Measurements from ENCODE around the gene PLEKHG4. TPM values are rescaled to one million over a fixed set of nuclear protein-coding genes. Genes with fewer than 3 reads are reported as not detected.

The PLEKHG4 gene
- total and polyA plus RNA-seq, 9 of the 15 experiments (the other 6 are each of a cell fraction or from before 2014, with no cell fraction given) = 3.7 to 36.8 (median 17.9) TPM

DNA sequence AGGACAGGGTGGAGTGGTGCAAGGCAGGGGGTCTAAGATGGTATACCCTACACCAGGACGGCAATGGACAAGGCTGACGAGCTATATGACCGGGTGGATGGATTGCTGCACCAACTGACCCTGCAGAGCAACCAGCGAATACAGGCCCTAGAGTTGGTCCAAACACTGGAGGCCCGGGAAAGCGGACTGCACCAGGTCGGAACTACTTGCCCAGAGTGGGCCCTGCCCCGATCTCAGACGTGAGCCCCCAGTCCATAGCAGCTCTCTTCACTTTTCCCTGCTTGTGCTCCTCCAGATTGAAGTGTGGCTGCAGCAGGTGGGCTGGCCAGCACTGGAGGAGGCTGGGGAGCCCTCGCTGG lies 3.1 kb downstream of the PLEKHG4 start:
- no peaks in the 10 kb centered on the region for H3K9me3 ChIP-seq (replicated peaks; ENCODE audit: control insufficient read depth, insufficient read depth, low read depth, low read length)
- peaks cover 31% of the 10 kb centered on the region; the same call in 2 of the 3 replicates for H3K36me3 ChIP-seq (ENCODE audit: control insufficient read depth, insufficient read depth, low read length)
- H4K20me1 ChIP-seq (replicated peaks; ENCODE audit: control insufficient read depth, insufficient read depth, low read length) = no peaks in the 10 kb centered on the region
- H3K9me1 ChIP-seq (ENCODE audit: control insufficient read depth, insufficient read depth, low read length) = peaks cover 3% of the 10 kb centered on the region
- 91% methylated on average over 10 of the region's 10 CpGs for WGBS (ENCODE audit: insufficient coverage, low coverage, missing lambda C conversion rate)
- no peak overlapping the region for H3K4me3 ChIP-seq
- in situ Hi-C loops (cut with MboI) (no loop called here), intact Hi-C loops (cut with micrococcal nuclease) (no loop called here)
- H3K27me3 ChIP-seq (ENCODE audit: control insufficient read depth in 2 of 2, insufficient read depth in 2 of 2, low read length in 2 of 2) = no peaks in the 10 kb centered on the region
- no peak for FAIRE-seq
- no peak overlapping the region for H3K4me2 ChIP-seq (ENCODE audit: insufficient read depth, low read length)
- peaks cover 27% of the 10 kb centered on the region for H3K79me2 ChIP-seq (ENCODE audit: control insufficient read depth, insufficient read depth, low read length)
- CTCF ChIA-PET (ENCODE audit: low intra/inter-chr PET ratio) = interaction anchor here (0.6 kb wide), 1 partner anchor 58 kb away, joined by 3 read pairs; no protein-coding TSS in a partner anchor
- H3K9ac ChIP-seq (ENCODE audit: insufficient read depth in 1 of 2, low read depth in 2 of 2, low read length in 2 of 2) = peak overlapping the region in 1 of 2 experiments; percentile 53; a peak in 1 of 4 replicates
- no peak for ATAC-seq
- BruUV-seq (replicated peaks) = no TSS peak
- DNase-seq (ENCODE audit: extremely low read depth in 1 of 4, low spot score in 3 of 4) = no peak
- H2AFZ ChIP-seq (ENCODE audit: low read depth, low read length) = no peak overlapping the region
- peaks cover 18 to 50% of the 10 kb centered on the region in 2 experiments for H3K4me1 ChIP-seq (replicated peaks in 1 of 2; ENCODE audit: control insufficient read depth in 2 of 2, insufficient read depth in 2 of 2, low read length in 2 of 2)
- POLR2A ChIA-PET = interaction anchor here (1.0 to 1.2 kb wide), 4 partner anchors 12 to 74 kb away, joined by 3 to 5 read pairs (median 4); no protein-coding TSS in a partner anchor
- no peak overlapping the region for H3K27ac ChIP-seq (ENCODE audit: extremely low read depth, low read depth, low read length)
- TF ChIP-seq, protein P1, sequence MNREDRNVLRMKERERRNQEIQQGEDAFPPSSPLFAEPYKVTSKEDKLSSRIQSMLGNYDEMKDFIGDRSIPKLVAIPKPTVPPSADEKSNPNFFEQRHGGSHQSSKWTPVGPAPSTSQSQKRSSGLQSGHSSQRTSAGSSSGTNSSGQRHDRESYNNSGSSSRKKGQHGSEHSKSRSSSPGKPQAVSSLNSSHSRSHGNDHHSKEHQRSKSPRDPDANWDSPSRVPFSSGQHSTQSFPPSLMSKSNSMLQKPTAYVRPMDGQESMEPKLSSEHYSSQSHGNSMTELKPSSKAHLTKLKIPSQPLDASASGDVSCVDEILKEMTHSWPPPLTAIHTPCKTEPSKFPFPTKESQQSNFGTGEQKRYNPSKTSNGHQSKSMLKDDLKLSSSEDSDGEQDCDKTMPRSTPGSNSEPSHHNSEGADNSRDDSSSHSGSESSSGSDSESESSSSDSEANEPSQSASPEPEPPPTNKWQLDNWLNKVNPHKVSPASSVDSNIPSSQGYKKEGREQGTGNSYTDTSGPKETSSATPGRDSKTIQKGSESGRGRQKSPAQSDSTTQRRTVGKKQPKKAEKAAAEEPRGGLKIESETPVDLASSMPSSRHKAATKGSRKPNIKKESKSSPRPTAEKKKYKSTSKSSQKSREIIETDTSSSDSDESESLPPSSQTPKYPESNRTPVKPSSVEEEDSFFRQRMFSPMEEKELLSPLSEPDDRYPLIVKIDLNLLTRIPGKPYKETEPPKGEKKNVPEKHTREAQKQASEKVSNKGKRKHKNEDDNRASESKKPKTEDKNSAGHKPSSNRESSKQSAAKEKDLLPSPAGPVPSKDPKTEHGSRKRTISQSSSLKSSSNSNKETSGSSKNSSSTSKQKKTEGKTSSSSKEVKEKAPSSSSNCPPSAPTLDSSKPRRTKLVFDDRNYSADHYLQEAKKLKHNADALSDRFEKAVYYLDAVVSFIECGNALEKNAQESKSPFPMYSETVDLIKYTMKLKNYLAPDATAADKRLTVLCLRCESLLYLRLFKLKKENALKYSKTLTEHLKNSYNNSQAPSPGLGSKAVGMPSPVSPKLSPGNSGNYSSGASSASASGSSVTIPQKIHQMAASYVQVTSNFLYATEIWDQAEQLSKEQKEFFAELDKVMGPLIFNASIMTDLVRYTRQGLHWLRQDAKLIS (CRISPR knock-in tag; IDR thresholded peaks at IDR 0.05) = no peak
- no peak for TF ChIP-seq SIRT6 (IDR thresholded peaks at IDR 0.05; ENCODE audit: low read depth, low read length)
- no peak for TF ChIP-seq MAFK (IDR thresholded peaks at IDR 0.05; ENCODE audit: low read length)
- no peak for TF ChIP-seq ZNF444 (CRISPR knock-in tag; IDR thresholded peaks at IDR 0.05)
- TF ChIP-seq, protein P2, sequence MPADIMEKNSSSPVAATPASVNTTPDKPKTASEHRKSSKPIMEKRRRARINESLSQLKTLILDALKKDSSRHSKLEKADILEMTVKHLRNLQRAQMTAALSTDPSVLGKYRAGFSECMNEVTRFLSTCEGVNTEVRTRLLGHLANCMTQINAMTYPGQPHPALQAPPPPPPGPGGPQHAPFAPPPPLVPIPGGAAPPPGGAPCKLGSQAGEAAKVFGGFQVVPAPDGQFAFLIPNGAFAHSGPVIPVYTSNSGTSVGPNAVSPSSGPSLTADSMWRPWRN (IDR thresholded peaks at IDR 0.05; ENCODE audit: low read depth) = no peak
- TF ChIP-seq, protein P3, sequence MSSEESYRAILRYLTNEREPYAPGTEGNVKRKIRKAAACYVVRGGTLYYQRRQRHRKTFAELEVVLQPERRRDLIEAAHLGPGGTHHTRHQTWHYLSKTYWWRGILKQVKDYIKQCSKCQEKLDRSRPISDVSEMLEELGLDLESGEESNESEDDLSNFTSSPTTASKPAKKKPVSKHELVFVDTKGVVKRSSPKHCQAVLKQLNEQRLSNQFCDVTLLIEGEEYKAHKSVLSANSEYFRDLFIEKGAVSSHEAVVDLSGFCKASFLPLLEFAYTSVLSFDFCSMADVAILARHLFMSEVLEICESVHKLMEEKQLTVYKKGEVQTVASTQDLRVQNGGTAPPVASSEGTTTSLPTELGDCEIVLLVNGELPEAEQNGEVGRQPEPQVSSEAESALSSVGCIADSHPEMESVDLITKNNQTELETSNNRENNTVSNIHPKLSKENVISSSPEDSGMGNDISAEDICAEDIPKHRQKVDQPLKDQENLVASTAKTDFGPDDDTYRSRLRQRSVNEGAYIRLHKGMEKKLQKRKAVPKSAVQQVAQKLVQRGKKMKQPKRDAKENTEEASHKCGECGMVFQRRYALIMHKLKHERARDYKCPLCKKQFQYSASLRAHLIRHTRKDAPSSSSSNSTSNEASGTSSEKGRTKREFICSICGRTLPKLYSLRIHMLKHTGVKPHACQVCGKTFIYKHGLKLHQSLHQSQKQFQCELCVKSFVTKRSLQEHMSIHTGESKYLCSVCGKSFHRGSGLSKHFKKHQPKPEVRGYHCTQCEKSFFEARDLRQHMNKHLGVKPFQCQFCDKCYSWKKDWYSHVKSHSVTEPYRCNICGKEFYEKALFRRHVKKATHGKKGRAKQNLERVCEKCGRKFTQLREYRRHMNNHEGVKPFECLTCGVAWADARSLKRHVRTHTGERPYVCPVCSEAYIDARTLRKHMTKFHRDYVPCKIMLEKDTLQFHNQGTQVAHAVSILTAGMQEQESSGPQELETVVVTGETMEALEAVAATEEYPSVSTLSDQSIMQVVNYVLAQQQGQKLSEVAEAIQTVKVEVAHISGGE (CRISPR knock-in tag; IDR thresholded peaks at IDR 0.05) = no peak
- TF ChIP-seq, protein P4, sequence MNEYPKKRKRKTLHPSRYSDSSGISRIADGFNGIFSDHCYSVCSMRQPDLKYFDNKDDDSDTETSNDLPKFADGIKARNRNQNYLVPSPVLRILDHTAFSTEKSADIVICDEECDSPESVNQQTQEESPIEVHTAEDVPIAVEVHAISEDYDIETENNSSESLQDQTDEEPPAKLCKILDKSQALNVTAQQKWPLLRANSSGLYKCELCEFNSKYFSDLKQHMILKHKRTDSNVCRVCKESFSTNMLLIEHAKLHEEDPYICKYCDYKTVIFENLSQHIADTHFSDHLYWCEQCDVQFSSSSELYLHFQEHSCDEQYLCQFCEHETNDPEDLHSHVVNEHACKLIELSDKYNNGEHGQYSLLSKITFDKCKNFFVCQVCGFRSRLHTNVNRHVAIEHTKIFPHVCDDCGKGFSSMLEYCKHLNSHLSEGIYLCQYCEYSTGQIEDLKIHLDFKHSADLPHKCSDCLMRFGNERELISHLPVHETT (CRISPR knock-in tag; conservative IDR thresholded peaks at IDR 0.05 in 1 of 2, IDR thresholded peaks at IDR 0.05 in 1 of 2) = no peak
- TF ChIP-seq ZNF24 (IDR thresholded peaks at IDR 0.05) = no peak
- no peak for TF ChIP-seq ILF3 (IDR thresholded peaks at IDR 0.05; ENCODE audit: borderline replicate concordance)
- TF ChIP-seq CHD1 (IDR thresholded peaks at IDR 0.05; ENCODE audit: low read length) = no peak
- TF ChIP-seq HDAC6 (IDR thresholded peaks at IDR 0.05; ENCODE audit: low read depth, low read length) = no peak
- TF ChIP-seq ZNF316 (IDR thresholded peaks at IDR 0.05) = no peak
